Astrocyte of the spinal cord (primary cell): ENCODE results near the gene TSPAN4.

Experiments used
- DNase-seq: peaks from one replicate; pipeline ENCODE4 v3.0.0; 2011; ENCODE audit warnings: low read depth, low spot score
- H3K4me3 ChIP-seq: 2 replicates; pipeline ENCODE4 v1.5.1; 2011; ENCODE audit warnings: low read depth, mild to moderate bottlenecking, low read length, moderate library complexity
- in situ Hi-C: cut with HindIII; loops from 2 replicates; pipeline ENCODE4 v1.10.0; 2017; ENCODE audit warnings: low sequenced_read_pairs
- TF ChIP-seq, protein P1 (sequence below): IDR thresholded peaks from 2 replicates; pipeline ENCODE4 v1.5.1; 2012; ENCODE audit warnings: low read depth, mild to moderate bottlenecking, low read length, inconsistent platforms

Gene TSPAN4

DNA sequence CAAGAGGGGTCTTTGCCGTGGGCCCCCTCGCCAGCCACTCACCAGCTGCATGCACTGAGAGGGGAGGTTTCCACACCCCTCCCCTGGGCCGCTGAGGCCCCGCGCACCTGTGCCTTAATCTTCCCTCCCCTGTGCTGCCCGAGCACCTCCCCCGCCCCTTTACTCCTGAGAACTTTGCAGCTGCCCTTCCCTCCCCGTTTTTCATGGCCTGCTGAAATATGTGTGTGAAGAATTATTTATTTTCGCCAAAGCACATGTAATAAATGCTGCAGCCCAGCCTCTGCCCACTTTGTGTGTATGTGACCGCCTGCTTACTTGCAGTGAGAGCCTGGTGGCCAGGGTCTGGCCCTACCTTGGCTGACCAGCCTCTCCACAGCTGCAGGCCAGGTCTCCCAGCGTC, 17.7 kb upstream of the TSPAN4 start:
- in situ Hi-C loops, result no loop called here
- no peak overlapping the region for H3K4me3 ChIP-seq
- TF ChIP-seq, protein P1, sequence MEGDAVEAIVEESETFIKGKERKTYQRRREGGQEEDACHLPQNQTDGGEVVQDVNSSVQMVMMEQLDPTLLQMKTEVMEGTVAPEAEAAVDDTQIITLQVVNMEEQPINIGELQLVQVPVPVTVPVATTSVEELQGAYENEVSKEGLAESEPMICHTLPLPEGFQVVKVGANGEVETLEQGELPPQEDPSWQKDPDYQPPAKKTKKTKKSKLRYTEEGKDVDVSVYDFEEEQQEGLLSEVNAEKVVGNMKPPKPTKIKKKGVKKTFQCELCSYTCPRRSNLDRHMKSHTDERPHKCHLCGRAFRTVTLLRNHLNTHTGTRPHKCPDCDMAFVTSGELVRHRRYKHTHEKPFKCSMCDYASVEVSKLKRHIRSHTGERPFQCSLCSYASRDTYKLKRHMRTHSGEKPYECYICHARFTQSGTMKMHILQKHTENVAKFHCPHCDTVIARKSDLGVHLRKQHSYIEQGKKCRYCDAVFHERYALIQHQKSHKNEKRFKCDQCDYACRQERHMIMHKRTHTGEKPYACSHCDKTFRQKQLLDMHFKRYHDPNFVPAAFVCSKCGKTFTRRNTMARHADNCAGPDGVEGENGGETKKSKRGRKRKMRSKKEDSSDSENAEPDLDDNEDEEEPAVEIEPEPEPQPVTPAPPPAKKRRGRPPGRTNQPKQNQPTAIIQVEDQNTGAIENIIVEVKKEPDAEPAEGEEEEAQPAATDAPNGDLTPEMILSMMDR, result no peak
- DNase-seq, result no peak

DNA sequence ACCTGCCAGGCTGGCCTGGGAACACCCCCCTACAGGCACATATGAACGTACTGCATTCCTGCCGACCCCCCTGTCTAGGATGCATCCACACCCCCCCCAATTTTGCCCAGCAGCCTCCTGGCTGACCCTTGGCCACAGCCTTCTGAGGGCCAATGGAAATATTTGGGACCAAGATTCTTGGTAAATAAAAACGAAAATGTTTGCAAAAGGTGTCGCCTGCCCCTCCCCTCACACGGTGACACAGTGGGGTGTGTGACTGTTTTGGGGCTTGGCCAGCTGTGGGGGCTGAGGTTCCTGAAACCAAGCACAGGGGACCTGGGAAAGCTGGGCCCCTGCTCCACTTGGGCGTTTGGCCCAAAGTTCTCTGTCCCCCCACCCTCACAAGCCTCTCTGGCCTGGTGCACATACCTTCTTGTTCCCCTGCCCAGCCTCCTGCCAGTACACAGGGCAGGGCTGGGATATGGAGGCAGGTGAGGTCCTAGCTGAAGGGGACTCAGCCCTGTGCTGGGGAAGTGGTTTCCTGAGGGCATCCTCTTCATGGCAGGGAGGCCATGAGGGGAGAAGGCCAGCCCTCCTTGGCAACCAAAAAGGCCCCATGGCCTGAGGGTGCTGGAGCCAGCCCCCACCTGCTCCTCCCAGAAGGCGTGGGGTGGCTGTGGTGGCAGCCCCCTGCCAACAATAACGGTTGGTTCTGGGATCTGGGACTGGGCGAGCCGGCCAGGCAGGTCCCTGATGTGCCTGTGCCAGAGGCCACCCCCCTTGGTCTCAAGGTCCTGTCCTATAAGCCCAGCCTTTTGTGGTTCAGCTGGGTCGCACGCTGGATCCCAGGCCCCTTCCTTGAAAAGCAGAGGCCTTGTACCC, 17.1 kb upstream of the TSPAN4 start:
- no peak overlapping the region for H3K4me3 ChIP-seq
- TF ChIP-seq, protein P1, result no peak
- DNase-seq, result no peak
- in situ Hi-C loops, result no loop called here

DNA sequence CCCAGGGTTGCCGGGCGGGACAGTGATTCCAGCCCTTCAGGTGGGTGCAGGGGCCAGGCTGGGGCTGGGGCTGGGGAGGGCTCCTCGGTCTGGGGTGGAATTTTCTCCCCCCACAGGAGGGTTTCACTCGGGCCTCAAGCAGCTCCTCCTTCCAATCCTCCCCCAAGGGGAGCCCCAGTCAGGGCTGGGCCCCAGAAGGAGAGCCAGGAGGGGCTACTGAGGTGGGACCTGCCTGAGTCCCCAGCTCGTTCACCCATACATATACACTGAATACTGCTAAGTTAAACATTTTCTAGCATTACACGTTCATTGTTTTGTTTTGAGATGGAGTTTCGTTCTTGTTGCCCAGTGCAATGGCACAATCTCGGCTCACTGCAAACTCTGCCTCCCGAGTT, 16.4 kb upstream of the TSPAN4 start:
- no peak for DNase-seq
- TF ChIP-seq, protein P1, result no peak
- H3K4me3 ChIP-seq, result no peak overlapping the region
- in situ Hi-C loops, result no loop called here

DNA sequence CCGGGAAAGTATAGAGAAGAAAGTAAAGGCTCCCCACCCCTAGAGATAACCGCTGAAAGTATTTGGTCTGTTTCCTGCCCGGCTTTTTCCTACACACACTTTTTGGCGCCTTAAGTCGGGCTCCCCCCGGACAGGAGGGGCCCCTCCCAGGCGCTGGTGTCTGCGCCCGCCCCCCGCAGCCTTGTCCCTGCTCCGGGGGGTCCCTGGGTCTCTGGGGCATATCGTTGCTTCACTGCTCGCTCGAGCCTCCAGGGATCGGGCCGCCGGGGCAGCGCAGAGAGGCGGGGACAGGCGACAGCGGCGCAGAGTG, 15.9 kb upstream of the TSPAN4 start:
- H3K4me3 ChIP-seq, result peak overlapping the region; percentile 15
- in situ Hi-C loops, result no loop called here
- TF ChIP-seq, protein P1, result no peak
- no peak for DNase-seq

DNA sequence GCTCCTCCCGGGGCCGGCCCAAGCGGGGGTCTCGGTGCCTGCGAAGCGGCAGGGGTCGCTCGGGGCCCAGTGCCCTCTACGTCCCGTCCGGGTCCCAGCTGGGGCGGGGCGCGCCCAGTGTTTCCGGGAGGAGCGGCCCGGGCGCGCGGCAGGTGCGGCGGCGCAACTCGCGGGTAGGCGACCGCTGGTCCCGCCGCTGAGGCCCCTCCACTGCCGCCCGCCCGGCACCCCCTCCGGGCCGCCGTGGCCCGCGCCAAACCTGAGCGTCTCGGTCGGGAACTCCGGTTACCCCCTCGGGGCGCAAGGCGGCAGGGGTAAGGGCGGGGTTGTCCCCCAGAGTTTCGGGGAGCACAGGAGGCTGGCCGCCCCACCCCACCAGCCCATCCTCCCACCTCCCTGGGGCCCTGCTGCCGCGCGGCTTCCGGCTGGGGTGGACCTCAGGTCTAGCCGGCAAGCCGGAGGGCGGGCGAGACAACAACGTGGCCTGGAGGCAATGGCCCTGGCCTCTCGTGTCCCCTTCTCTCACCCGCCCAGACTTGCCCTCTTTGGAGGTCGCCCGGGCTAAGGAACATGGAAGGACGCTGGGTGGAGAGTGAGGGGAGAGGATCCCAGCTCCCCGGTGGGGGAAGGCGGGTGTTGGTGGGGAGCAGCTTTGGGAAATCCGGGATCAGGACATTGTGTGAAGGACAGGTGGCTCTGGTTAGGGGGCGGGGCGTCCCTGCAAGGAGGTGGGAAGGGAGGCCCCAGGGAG, 15.3 kb upstream of the TSPAN4 start:
- TF ChIP-seq, protein P1, result no peak
- no peak overlapping the region for H3K4me3 ChIP-seq
- in situ Hi-C loops, result no loop called here
- DNase-seq, result no peak

DNA sequence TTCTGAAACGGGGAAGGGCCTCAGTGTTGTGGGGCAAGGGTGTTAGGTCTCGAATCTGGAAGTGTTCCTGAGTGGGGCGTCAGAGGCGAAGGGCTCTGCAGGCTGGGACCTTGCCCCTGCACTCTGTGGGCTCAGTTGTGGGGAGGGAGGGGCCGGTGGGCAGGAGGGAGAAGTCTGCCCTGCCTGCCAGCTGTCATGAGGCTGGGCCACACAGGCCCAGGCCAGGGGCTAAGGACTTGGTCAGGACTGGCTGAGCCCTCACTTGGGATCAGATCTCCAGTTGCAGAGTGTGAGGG, 14.8 kb upstream of the TSPAN4 start, which contains the start of gene CRACR2B:
TSS of gene CRACR2B (plus strand) at position 23 of the 296 bp plus-strand sequence. CDS start 689 bp downstream, outside the sequence.
- H3K4me3 ChIP-seq, result peak within 1 kb of the TSS; percentile 15
- in situ Hi-C loops, result no loop called here
- TF ChIP-seq, protein P1, result no peak
- no peak for DNase-seq
